Stimulated activated CD8-positive, alpha-beta memory T cell treated with anti-CD3 and anti-CD28 coated beads, Interleukin-15, amount 100 ng/mL, for 48 hours (primary cell): ENCODE data around the gene NRAP.

Experiments used
- DNase-seq, 2 donors: peaks; one replicate each; pipeline ENCODE4 v3.0.0-alpha.2; 2020; ENCODE audit warnings: low read depth in 2 of 2

The NRAP gene

DNA sequence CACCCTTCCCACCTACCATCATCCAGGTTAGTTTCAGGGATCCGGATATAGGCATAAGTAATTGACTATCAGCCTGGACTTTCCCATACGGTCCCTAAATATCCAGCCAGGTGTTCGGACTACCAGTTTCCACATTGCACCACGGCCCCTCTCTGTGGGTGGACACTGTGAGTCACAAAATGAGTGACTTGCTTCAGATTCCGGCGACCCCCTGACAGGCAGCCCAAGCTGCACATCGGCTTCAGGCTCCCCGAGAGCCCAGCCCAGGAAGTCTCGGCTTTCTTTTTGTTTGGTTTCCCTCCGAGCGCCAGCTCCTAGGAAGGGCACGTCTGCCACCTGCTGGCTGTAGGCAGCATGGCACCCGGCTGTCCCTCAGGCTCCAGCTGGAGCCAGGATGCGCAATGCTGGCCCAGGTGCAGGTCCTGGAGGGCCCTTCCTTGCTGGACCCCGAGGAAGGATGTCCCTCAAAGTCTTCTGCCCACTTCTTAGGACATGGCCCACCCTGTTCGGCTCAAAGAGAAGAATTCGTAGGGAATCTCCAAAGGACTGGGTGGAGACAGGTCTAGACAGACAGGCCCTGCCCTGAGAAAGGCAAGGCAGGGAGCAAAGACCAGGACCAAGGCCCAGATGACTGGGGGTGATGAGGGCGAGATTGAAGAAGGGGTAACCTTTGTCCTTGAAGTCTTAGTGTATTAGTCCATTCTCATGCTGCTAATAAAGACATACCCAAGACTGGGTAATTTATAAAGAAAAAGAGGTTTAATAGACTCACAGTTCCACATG lies 100.3 kb downstream of the NRAP start:
- DNase-seq: peak; percentile 39 to 51

DNA sequence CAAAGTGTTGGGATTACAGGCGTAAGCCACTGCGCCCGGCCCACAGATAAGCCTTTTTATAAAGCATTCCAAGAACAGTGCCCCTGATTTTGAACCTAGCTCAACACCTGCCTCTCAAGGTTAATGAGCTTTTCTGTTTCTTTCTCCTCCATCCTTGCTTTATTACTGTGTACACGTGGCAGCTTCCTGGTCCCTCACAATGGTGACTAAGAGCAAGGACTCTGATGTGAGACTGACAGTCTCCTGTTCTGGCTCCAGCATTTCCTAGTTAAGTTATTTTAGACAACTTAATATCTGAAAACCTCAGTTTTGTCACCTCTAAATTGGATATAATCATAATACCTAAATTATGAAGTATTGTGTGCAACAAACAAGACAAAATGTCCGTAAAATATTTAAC lies 101.1 kb downstream of the NRAP start:
- DNase-seq: no peak

- DNase-seq: no peak
These were observed 101.8 kb downstream of the NRAP start for GRCh38 chr10:113562069-113562468.

- DNase-seq: no peak
These were observed 102.6 kb downstream of the NRAP start for GRCh38 chr10:113561214-113561613.

DNA sequence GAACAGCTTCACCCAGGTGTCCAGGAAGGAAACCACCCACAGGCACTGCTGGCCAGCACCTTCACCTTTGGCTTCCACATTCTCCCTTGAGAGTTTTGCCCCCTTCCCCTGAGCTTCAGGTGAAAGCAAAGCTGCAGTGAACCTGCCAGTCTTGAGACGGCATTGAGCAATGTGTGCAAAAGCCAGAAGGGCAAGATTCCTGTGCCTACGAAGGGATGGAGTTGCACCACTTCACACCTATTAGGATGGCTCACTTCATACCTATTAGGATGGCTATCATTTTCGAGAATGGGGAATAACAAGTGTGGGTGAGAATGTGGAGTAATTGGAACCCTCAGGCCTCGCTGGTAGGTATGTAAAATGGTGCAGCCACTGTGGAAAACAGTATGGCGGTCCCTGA lies 103.8 kb downstream of the NRAP start:
- DNase-seq: no peak

DNA sequence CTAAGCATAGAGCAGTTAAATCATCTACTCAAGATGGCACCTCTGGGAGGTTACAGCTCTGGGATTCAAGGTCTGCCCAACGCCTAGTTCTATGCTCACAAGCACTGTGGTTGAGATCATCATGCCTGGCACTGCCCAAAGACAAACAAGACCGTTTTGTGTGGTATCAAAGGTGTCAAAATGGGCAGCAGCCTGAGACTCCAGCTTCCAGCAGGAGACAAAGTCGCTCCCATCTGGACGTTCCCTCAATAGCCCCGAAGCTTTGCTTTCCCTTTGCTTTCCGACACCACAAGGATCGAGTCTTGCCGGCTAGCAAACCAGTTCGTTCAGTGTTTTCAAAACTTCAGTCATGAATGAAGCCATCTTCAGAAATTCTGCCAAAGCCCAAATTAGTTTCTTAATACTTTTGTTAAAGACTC lies 105.9 kb downstream of the NRAP start:
- no peak for DNase-seq

GRCh38 chr10:113557424-113557862 lies 106.4 kb downstream of the NRAP start:
- DNase-seq: no peak

- DNase-seq: no peak
These were observed 108.1 kb downstream of the NRAP start for GRCh38 chr10:113555751-113556150.

- no peak for DNase-seq
These were observed 108.6 kb downstream of the NRAP start for GRCh38 chr10:113555245-113555644.

GRCh38 chr10:113554214-113554613 lies 109.6 kb downstream of the NRAP start:
- DNase-seq: no peak

DNA sequence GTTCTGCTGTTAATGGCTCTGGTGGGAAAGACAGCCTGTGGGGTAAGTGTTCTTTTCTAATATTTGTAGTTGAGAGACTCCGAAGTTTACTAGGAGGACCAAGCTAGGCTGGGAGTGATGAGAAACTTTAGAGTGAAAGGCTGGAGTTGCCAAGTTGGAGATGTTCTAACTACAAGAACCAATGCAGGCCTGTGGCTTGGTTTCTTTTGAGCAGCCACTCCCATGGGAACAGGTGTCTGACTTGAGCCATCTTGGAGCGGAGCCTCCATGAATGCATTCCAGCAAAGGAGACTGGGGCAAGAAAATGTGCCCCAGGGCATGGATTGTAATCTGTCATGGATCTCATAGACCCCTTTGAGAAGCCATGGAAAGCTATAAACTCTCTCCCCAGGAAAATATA lies 110.7 kb downstream of the NRAP start:
- no peak for DNase-seq

DNA sequence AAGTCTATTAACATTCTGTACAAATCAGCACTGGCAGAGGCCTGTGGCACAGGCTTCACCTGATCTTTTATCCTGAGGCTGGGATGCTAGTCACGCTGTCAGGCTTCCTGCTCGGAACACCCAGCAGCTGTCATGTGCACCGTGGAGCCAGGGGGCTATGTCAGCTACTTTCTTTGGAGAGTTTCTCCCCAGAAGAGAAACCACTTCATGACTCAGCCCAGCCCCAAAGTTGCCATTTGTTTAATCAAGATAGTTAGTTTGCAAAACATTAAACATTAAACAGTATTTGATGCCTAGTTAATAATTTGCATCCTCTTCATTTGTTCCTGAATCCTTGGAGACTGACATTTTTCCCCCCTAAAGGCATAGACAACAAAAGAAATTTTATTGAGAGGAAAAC lies 111.1 kb downstream of the NRAP start, which contains the start of gene HABP2:
Gene HABP2 (plus strand): TSS at position 353 of the 400 bp plus-strand sequence. CDS start 69 bp downstream, outside the sequence.
- no peak for DNase-seq

DNA sequence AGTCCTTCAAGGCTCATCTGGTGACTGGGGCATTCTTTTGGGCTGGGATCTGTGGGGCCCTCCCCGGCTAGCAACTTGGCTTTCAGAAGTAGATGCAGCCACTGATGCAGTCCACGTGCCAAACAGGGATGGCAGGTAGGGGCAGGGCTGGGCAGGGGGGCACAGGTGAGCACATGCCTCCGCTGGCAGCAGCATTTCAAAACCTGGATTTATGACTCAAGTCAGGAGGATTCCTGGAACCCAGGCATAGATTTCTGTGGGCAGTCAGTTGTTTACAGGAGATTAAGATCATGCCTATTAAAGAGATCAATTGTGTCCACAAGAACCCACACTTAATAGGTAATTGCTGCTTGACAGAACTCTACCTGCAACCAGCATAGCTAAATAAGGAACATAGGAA lies 111.8 kb downstream of the NRAP start:
- no peak for DNase-seq

- DNase-seq: no peak
These were observed 113.5 kb downstream of the NRAP start for GRCh38 chr10:113550365-113550764.

DNA sequence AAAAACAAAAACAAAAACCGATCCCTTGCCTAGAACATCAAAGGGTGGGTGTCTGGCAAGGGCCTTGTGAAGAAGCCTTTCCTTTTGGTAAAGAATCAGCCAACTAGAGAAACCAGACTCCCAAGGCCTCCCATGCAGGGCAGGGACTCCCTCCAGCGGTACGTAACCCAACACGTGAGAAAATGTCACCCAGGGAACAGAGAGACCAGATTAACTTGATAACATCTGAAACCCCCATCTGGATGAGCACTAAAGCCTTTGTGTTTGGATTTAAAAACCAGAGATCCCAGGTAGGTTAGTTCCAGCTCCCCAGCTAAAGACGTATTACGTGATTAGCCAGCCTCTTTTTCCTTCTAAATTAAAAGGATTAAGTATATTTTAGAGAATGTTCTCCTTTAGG lies 114.0 kb downstream of the NRAP start:
- no peak for DNase-seq

DNA sequence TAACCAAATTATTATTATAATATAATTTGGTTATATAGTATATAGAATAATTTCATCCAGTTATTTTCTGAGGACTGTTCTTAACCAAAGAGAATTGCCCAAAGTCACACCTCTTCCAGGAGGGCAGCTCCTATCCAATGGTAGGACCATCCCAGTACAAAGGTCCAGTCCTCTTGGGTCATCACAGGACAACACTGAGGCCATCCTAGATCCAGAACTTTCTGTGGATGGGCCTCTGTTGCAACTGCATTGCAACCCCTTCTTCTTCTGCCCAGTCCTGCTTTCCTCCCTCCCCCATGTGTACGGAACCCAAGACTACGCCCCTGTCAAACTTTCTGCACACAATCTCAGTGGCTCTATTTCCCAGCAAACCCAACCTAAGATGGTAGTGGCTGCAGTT lies 116.4 kb downstream of the NRAP start:
- DNase-seq: no peak

DNA sequence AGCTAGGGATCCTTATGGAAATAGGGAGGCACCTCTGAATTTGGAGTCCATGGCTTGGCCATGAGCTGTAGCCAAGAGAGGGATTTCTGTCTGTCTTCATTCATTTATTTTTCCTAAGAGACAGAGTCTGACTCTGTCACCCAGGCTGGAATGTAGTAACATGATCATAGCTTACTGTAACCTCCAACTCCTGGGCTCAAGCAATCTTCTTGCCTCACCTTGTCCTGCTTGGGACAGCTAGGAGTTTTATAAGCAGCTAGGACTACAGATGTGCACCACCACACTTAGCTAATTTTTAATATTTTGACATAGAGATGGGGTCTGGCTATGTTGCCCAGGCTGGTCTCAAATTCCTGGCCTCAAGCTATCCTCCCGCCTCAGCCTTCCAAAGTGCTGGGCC lies 119.4 kb downstream of the NRAP start:
- DNase-seq: no peak

- DNase-seq: no peak
These were observed 120.5 kb downstream of the NRAP start for GRCh38 chr10:113543107-113543955.

DNA sequence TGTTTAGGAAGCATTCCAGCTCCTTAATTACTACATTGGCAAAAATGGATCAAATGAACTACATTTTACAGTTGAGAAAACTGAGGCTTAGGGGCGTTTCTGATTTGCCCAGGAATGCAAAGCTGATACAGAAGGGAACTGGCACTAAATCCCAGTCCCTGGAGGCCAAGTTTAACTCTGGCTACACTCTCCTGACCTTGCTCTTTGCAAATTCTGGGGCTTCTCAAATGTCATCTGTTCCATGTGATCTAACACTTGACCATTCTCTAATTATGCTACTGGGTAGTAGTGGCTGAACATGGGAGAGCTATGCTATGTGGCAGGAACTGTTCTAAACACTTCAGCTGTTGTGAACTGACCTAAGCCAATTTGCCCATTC lies 122.3 kb downstream of the NRAP start:
- DNase-seq: no peak

GRCh38 chr10:113540845-113541548 lies 122.8 kb downstream of the NRAP start:
- no peak for DNase-seq

DNA sequence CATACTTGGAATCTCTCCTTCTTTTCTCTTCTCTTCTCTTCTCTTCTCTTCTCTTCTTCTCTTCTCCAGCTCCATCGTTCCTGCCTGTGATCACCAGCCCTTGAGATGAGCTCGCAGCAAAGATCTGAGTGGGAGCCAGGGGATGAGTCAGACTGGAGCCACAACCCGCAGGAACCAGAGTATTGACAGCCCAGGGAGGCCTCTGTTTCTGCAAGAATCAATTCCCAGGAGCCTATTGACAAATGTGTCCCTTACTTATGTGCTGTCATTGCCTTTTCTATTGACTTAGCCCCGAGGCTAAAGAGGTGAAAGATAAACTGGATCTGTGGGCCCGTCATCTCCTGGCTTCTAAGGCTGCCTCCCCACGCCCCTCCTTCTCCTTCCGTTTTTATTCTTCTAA lies 124.1 kb downstream of the NRAP start:
- DNase-seq: no peak
